ENCODE results near the gene RNU4-1. TPM values are rescaled to one million over a fixed set of nuclear protein-coding genes. Genes with fewer than 3 reads are reported as not detected.
A peak's percentile ranks its signal among the peaks of the same experiment; 100 is the strongest.
"Not testable (repeated sequence)": the region's sequence is repeated elsewhere in the genome, so short reads cannot be mapped to it uniquely, and the experiment has no call there.

Gene RNU4-1
- total RNA-seq, 4 donors from 2014 or later = under 0.01 TPM; not detected in 2

- H3K4me1 ChIP-seq = peaks cover 89 to 100% (median 96%) of the 10 kb centered on the region in 4 donors
Measured at GRCh38 chr12:120249875-120250795, 42.9 kb downstream of the RNU4-1 start.

GRCh38 chr12:120249266-120249874, 43.7 kb downstream of the RNU4-1 start:
- no peaks in the 10 kb centered on the region for H3K9me3 ChIP-seq
- H3K4me3 ChIP-seq = peak overlapping the region; percentile 23 to 44 (median 30)
- TF ChIP-seq POLR2AphosphoS5 (IDR thresholded peaks at IDR 0.05) (no peak), CTCF (IDR thresholded peaks at IDR 0.05) (no peak), EP300 (IDR thresholded peaks at IDR 0.05) (no peak), POLR2A (IDR thresholded peaks at IDR 0.05; ENCODE audit: low read depth) (no peak)
- H3K27ac ChIP-seq (replicated peaks in 1 of 4) = peak overlapping the region; percentile 90 to 97 (median 93)
- H3K27me3 ChIP-seq = no peaks in the 10 kb centered on the region
- no peaks in the 10 kb centered on the region for H3K36me3 ChIP-seq
- WGBS = 36% methylated on average over 4 of the region's 4 CpGs
- intact Hi-C loops (cut with DNase I) = no loop called here
- no peak for DNase-seq (ENCODE audit: extremely low spot score)
- peaks cover 88 to 99% (median 95%) of the 10 kb centered on the region in 4 donors for H3K4me1 ChIP-seq

More at GRCh38 chr12:120249875-120250795, 42.9 kb downstream of the RNU4-1 start:
- no peaks in the 10 kb centered on the region for H3K27me3 ChIP-seq
- H3K9me3 ChIP-seq = no peaks in the 10 kb centered on the region
- WGBS = 37% methylated on average over 5 of the region's 8 CpGs
- TF ChIP-seq POLR2AphosphoS5 (IDR thresholded peaks at IDR 0.05) (peak; percentile 62 to 74), CTCF (IDR thresholded peaks at IDR 0.05) (no peak)
- intact Hi-C loops (cut with DNase I) = no loop called here
- H3K36me3 ChIP-seq = peaks cover 0 to 4% (median under 1%) of the 10 kb centered on the region in 4 donors
- no peak for DNase-seq (ENCODE audit: extremely low spot score)
- peak overlapping the region; percentile 23 to 44 (median 30) for H3K4me3 ChIP-seq
- H3K27ac ChIP-seq (replicated peaks in 1 of 4) = peak overlapping the region; percentile 90 to 97 (median 93)

GRCh38 chr12:120247621-120248030, 45.4 kb downstream of the RNU4-1 start:
- Histone ChIP-seq H3K27ac (replicated peaks in 1 of 4) (peak overlapping the region; percentile 90 to 97 (median 93)), H3K4me1 (peaks cover 82 to 98% (median 93%) of the 10 kb centered on the region in 4 donors), H3K4me3 (peak overlapping the region; percentile 23 to 44 (median 30)), H3K27me3 (no peaks in the 10 kb centered on the region), H3K36me3 (no peaks in the 10 kb centered on the region), H3K9me3 (no peaks in the 10 kb centered on the region)
- intact Hi-C loops (cut with DNase I) = no loop called here
- DNase-seq (ENCODE audit: extremely low spot score) = no peak
- 45% methylated on average over 6 of the region's 6 CpGs for WGBS
- no peak for TF ChIP-seq CTCF (IDR thresholded peaks at IDR 0.05)
- peak in 1 of 2 donors; percentile 25 for TF ChIP-seq POLR2AphosphoS5 (IDR thresholded peaks at IDR 0.05)

GRCh38 chr12:120247183-120247582, 45.9 kb downstream of the RNU4-1 start:
- Histone ChIP-seq H3K9me3 (no peaks in the 10 kb centered on the region), H3K4me3 (peak overlapping the region; percentile 0 to 33 (median 18)), H3K27me3 (no peaks in the 10 kb centered on the region), H3K4me1 (peaks cover 82 to 98% (median 93%) of the 10 kb centered on the region in 4 donors), H3K36me3 (no peaks in the 10 kb centered on the region), H3K27ac (replicated peaks in 1 of 4) (peak overlapping the region; percentile 90 to 97 (median 93))
- TF ChIP-seq POLR2A (IDR thresholded peaks at IDR 0.05; ENCODE audit: low read depth) = no peak
- TF ChIP-seq CTCF (IDR thresholded peaks at IDR 0.05) = no peak
- no peak for TF ChIP-seq POLR2AphosphoS5 (IDR thresholded peaks at IDR 0.05)
- intact Hi-C loops (cut with DNase I) = no loop called here
- 63% methylated on average over 3 of the region's 3 CpGs for WGBS
- DNase-seq (ENCODE audit: extremely low spot score) = no peak

- H3K36me3 ChIP-seq; intact Hi-C loops (cut with DNase I); H3K9me3 ChIP-seq; H3K27me3 ChIP-seq; DNase-seq (ENCODE audit: extremely low spot score): not testable (repeated sequence)
- Histone ChIP-seq H3K4me3 (peak overlapping the region in 1 of 4 donors; percentile 9), H3K4me1 (peaks cover 82 to 98% (median 93%) of the 10 kb centered on the region in 4 donors), H3K27ac (replicated peaks in 1 of 4) (peak overlapping the region; percentile 90 to 97 (median 93))
- 83% methylated on average over 5 of the region's 5 CpGs for WGBS
Measured at GRCh38 chr12:120246705-120247104, 46.3 kb downstream of the RNU4-1 start.

All from esophagus muscularis mucosa (tissue), 4 donors.